Stimulated activated CD4-positive, alpha-beta T cell treated with anti-CD3 and anti-CD28 coated beads, Interleukin-2, amount 100 ng/mL, for 24 hours (primary cell): ENCODE measurements around the gene STXBP1.

ENCODE experiments used
- DNase-seq, 2 donors: peaks; one replicate each; pipeline ENCODE4 v3.0.0-alpha.2; 2020

Gene STXBP1

DNA sequence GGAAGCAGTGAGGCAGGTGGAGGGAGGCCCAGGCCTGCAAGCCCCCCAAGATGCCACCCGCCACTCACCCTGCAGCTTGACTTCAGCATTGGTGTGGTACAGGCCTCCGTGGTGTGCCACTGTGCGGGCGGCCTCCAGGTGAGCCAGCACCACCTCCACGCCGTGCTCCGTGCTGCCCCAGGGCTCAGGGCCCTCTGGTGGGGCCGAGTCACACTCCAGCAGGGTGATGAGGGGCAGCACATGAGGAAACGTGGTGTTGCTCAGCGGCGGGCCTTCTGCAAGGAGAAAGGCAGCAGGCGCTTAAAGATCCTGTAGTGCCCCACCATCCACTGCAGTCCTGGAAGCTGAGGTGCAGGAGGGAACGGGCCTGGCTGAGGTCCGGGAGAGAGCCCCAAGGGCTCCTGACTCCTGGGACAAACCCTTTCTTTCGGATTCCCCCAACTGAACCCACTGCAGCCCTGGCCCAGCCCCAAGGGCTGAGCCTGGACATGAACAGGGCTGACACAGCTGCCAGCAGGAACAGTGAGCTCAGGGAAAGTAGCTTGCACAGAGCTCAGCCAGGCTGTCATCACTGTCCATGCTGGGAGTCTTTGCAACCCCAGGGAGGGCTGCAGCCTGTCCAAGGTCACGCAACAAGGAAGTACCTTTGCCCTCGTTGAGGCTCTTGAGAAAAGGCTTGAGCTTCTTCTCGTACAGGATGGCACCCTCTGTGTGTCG lies 127.7 kb downstream of the STXBP1 start:
- DNase-seq: no peak

DNA sequence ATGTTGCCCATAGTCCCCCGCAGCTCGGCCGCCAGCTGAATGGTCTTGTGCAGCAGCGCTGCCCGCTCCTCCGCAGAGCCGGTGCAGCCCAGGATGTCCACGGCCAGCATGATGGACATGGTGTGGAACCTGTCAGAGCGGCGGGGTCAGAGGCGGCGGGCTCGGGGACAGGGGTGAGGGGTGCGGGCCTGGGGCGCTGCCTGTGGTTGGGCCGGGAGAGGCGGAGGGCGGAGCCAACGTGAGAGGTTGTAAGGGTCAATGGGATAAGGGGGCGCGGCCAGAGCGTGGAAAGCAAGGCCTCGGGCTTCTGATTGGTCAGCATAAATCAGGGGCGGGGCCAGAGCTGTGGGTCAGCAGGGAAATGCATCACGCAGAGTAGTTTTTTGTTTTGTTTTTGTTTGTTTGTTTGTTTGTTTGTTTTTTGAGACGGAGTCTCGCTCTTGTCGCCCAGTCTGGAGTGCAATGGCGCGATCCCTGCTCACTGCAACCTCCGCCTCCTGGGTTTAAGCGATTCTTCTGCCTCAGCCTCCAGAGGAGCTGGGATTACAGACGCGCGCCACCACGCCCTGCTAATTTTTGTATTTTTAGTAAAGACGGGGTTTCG lies 129.9 kb downstream of the STXBP1 start:
- no peak for DNase-seq
